Measurements from ENCODE around the gene SMOC2.

SMOC2 gene

DNA sequence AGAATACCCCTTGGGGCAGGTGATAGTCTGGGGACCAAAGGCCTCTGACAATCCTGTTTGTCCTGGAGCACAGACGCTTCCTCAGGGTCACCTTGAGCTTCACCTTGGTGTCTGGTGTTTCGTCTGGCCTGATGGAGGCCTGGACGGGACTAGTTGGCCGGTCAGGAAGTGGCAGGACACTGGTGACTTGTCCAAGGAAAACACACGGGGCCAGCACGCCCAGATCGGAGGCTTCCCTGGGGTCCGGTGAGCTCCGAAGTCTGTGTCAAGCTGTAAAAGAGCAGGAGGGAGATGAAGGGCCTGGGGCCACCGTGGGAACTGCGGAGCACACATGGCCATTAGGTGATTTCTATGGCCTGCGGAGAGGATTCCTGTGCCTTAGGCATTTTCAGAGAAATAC lies 67.9 kb downstream of the SMOC2 start:
- Histone ChIP-seq H3K4me3 (ENCODE audit: low read depth, low read length) (no peak overlapping the region), H3K9me3 (ENCODE audit: control insufficient read depth, insufficient read depth, low read depth, low read length) (no peaks in the 10 kb centered on the region), H3K27ac (ENCODE audit: extremely low read depth, low read depth, low read length) (no peak overlapping the region), H3K36me3 (ENCODE audit: control insufficient read depth in 2 of 2, insufficient read depth in 1 of 2, low read length in 2 of 2) (no peaks in the 10 kb centered on the region), H3K4me1 (ENCODE audit: control insufficient read depth, insufficient read depth, low read length) (no peaks in the 10 kb centered on the region)
- ChIA-PET POLR2A (no interaction called here), CTCF (no interaction called here)
- TF ChIP-seq PRDM1 (tag by site-specific recombination; IDR thresholded peaks at IDR 0.05) (no peak), ZNF610 (tag by site-specific recombination; IDR thresholded peaks at IDR 0.05; ENCODE audit: borderline replicate concordance) (no peak), ZNF654 (tag by site-specific recombination; IDR thresholded peaks at IDR 0.05; ENCODE audit: low read depth) (no peak), KLF7 (tag by site-specific recombination; IDR thresholded peaks at IDR 0.05; ENCODE audit: borderline replicate concordance) (no peak), ZNF114 (tag by site-specific recombination; IDR thresholded peaks at IDR 0.05) (no peak), ZNF830 (tag by site-specific recombination; IDR thresholded peaks at IDR 0.05; ENCODE audit: low read depth) (no peak), ZFP3 (tag by site-specific recombination; IDR thresholded peaks at IDR 0.05; ENCODE audit: low read depth) (no peak), ZNF596 (tag by site-specific recombination; IDR thresholded peaks at IDR 0.05) (no peak), ZNF792 (tag by site-specific recombination; IDR thresholded peaks at IDR 0.05) (no peak), ZNF211 (tag by site-specific recombination; IDR thresholded peaks at IDR 0.05; ENCODE audit: low read depth) (no peak), SETDB1 (IDR thresholded peaks at IDR 0.05; ENCODE audit: insufficient read length, low read length) (no peak), ZNF510 (tag by site-specific recombination; IDR thresholded peaks at IDR 0.05; ENCODE audit: insufficient replicate concordance) (no peak), ZNF354C (tag by site-specific recombination; IDR thresholded peaks at IDR 0.05; ENCODE audit: borderline replicate concordance, low read depth) (no peak), GFI1B (tag by site-specific recombination; IDR thresholded peaks at IDR 0.05) (no peak), ZBTB20 (tag by site-specific recombination; IDR thresholded peaks at IDR 0.05) (no peak), ZNF19 (tag by site-specific recombination; IDR thresholded peaks at IDR 0.05; ENCODE audit: low read depth) (no peak)
- TF ChIP-seq, protein P1, sequence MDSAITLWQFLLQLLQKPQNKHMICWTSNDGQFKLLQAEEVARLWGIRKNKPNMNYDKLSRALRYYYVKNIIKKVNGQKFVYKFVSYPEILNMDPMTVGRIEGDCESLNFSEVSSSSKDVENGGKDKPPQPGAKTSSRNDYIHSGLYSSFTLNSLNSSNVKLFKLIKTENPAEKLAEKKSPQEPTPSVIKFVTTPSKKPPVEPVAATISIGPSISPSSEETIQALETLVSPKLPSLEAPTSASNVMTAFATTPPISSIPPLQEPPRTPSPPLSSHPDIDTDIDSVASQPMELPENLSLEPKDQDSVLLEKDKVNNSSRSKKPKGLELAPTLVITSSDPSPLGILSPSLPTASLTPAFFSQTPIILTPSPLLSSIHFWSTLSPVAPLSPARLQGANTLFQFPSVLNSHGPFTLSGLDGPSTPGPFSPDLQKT (IDR thresholded peaks at IDR 0.05; ENCODE audit: borderline replicate concordance, low read depth, low read length), result no peak
- TF ChIP-seq, protein P2, sequence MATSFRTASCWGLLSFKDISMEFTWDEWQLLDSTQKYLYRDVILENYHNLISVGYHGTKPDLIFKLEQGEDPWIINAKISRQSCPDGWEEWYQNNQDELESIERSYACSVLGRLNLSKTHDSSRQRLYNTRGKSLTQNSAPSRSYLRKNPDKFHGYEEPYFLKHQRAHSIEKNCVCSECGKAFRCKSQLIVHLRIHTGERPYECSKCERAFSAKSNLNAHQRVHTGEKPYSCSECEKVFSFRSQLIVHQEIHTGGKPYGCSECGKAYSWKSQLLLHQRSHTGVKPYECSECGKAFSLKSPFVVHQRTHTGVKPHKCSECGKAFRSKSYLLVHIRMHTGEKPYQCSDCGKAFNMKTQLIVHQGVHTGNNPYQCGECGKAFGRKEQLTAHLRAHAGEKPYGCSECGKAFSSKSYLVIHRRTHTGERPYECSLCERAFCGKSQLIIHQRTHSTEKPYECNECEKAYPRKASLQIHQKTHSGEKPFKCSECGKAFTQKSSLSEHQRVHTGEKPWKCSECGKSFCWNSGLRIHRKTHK (tag by site-specific recombination; IDR thresholded peaks at IDR 0.05), result no peak
- TF ChIP-seq, protein P3, sequence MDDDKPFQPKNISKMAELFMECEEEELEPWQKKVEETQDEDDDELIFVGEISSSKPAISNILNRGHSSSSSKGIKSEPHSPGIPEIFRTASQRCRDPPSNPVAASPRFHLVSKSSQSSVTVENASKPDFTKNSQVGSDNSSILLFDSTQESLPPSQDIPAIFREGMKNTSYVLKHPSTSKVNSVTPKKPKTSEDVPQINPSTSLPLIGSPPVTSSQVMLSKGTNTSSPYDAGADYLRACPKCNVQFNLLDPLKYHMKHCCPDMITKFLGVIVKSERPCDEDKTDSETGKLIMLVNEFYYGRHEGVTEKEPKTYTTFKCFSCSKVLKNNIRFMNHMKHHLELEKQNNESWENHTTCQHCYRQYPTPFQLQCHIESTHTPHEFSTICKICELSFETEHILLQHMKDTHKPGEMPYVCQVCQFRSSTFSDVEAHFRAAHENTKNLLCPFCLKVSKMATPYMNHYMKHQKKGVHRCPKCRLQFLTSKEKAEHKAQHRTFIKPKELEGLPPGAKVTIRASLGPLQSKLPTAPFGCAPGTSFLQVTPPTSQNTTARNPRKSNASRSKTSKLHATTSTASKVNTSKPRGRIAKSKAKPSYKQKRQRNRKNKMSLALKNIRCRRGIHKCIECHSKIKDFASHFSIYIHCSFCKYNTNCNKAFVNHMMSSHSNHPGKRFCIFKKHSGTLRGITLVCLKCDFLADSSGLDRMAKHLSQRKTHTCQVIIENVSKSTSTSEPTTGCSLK (tag by site-specific recombination; IDR thresholded peaks at IDR 0.05), result no peak

DNA sequence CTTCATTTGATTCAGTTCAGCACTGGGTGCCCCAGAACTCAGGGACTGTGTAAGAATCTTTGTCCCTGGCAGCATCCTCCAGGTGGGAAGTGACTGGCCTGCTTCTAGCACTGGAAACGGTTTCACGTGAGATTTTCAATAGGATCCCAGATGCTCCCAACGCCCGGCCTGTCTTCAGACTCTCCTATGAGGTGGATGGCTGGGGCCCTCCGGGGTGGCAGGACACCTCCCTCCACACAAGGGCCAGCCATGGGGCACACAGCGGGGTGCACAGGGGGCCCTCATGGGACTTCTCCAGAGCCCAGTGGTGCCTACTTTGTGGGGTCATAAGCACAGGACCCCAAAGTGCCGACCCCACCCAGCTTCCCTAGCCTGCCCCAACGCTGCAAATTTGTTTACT lies 72.8 kb downstream of the SMOC2 start:
- ChIA-PET POLR2A (no interaction called here), CTCF (interaction anchor here (1.1 kb wide), 1 partner anchor 73 kb away, joined by 4 read pairs; no protein-coding TSS in a partner anchor)
- H3K27ac ChIP-seq (ENCODE audit: extremely low read depth, low read depth, low read length), result no peak overlapping the region
- H3K36me3 ChIP-seq (ENCODE audit: control insufficient read depth in 2 of 2, insufficient read depth in 1 of 2, low read length in 2 of 2), result no peaks in the 10 kb centered on the region
- no peaks in the 10 kb centered on the region for H3K4me1 ChIP-seq (ENCODE audit: control insufficient read depth, insufficient read depth, low read length)
- H3K4me3 ChIP-seq (ENCODE audit: low read depth, low read length), result no peak overlapping the region
- H3K9me3 ChIP-seq (ENCODE audit: control insufficient read depth, insufficient read depth, low read depth, low read length), result no peaks in the 10 kb centered on the region
- TF ChIP-seq, protein P4, sequence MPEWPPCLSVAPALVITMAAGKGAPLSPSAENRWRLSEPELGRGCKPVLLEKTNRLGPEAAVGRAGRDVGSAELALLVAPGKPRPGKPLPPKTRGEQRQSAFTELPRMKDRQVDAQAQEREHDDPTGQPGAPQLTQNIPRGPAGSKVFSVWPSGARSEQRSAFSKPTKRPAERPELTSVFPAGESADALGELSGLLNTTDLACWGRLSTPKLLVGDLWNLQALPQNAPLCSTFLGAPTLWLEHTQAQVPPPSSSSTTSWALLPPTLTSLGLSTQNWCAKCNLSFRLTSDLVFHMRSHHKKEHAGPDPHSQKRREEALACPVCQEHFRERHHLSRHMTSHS (tag by site-specific recombination; IDR thresholded peaks at IDR 0.05), result no peak
- TF ChIP-seq ZNF777 (tag by site-specific recombination; IDR thresholded peaks at IDR 0.05; ENCODE audit: borderline replicate concordance), result no peak
- TF ChIP-seq ZNF266 (tag by site-specific recombination; IDR thresholded peaks at IDR 0.05; ENCODE audit: low read depth), result no peak
- no peak for TF ChIP-seq ZNF529 (tag by site-specific recombination; IDR thresholded peaks at IDR 0.05; ENCODE audit: insufficient replicate concordance)
- TF ChIP-seq, protein P5, sequence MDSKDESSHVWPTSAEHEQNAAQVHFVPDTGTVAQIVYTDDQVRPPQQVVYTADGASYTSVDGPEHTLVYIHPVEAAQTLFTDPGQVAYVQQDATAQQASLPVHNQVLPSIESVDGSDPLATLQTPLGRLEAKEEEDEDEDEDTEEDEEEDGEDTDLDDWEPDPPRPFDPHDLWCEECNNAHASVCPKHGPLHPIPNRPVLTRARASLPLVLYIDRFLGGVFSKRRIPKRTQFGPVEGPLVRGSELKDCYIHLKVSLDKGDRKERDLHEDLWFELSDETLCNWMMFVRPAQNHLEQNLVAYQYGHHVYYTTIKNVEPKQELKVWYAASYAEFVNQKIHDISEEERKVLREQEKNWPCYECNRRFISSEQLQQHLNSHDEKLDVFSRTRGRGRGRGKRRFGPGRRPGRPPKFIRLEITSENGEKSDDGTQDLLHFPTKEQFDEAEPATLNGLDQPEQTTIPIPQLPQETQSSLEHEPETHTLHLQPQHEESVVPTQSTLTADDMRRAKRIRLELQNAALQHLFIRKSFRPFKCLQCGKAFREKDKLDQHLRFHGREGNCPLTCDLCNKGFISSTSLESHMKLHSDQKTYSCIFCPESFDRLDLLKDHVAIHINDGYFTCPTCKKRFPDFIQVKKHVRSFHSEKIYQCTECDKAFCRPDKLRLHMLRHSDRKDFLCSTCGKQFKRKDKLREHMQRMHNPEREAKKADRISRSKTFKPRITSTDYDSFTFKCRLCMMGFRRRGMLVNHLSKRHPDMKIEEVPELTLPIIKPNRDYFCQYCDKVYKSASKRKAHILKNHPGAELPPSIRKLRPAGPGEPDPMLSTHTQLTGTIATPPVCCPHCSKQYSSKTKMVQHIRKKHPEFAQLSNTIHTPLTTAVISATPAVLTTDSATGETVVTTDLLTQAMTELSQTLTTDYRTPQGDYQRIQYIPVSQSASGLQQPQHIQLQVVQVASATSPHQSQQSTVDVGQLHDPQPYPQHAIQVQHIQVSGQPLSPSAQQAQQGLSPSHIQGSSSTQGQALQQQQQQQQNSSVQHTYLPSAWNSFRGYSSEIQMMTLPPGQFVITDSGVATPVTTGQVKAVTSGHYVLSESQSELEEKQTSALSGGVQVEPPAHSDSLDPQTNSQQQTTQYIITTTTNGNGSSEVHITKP (tag by site-specific recombination; IDR thresholded peaks at IDR 0.05), result no peak
- TF ChIP-seq, protein P6, sequence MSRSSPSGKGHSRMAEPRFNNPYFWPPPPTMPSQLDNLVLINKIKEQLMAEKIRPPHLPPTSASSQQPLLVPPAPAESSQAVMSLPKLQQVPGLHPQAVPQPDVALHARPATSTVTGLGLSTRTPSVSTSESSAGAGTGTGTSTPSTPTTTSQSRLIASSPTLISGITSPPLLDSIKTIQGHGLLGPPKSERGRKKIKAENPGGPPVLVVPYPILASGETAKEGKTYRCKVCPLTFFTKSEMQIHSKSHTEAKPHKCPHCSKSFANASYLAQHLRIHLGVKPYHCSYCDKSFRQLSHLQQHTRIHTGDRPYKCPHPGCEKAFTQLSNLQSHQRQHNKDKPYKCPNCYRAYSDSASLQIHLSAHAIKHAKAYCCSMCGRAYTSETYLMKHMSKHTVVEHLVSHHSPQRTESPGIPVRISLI (tag by site-specific recombination; IDR thresholded peaks at IDR 0.05), result no peak
- TF ChIP-seq KLF7 (tag by site-specific recombination; IDR thresholded peaks at IDR 0.05; ENCODE audit: borderline replicate concordance), result no peak

Data from HEK293 (cell line).